H1 (cell line): ENCODE data around the gene ANKRD31. TPM values are rescaled to one million over a fixed set of nuclear protein-coding genes. Genes with fewer than 3 reads are reported as not detected.

Experiments used
- CTCF ChIA-PET: fragments of 300-600 bp; sonication (Branson Sonifier 250); formaldehyde crosslinking; loops from one replicate; lab custom pipeline; 2021; ENCODE audit not compliant: partially characterized antibody; lab: Charles Lee
- POLR2A ChIA-PET: fragments of 300-600 bp; sonication (Branson Sonifier 250); formaldehyde crosslinking; loops from one replicate; lab custom pipeline; 2021; ENCODE audit warnings: inconsistent platforms; ENCODE audit not compliant: partially characterized antibody; lab: Charles Lee
- DNase-seq, 2 experiments: peaks; one replicate each; pipeline versions ENCODE4 v3.0.0 to v3.0.0-alpha.2; 2010 to 2022; ENCODE audit warnings: low spot score in 2 of 2, low read depth in 1 of 2, mixed read lengths in 1 of 2
- FAIRE-seq: peaks from 2 replicates; lab custom pipeline; 2011; peaks lifted over from hg19 to GRCh38; lab: Jason Lieb, UNC
- H2AFZ ChIP-seq: 2 replicates; pipeline ENCODE4 v1.8.1; 2012; ENCODE audit warnings: low read length, inconsistent platforms
- H2AK5ac ChIP-seq: 2 replicates; pipeline ENCODE4 v1.6.1; 2013; ENCODE audit warnings: low read depth, low read length
- H2BK120ac ChIP-seq: replicated peaks from 2 replicates; pipeline ENCODE3; 2013; ENCODE audit warnings: low read depth, low read length, inconsistent platforms
- H2BK12ac ChIP-seq: 2 replicates; pipeline ENCODE4 v1.6.1; 2013; ENCODE audit warnings: low read depth, low read length
- H2BK15ac ChIP-seq: 2 replicates; pipeline ENCODE4 v1.6.1; 2013; ENCODE audit warnings: low read length
- H2BK20ac ChIP-seq: 2 replicates; pipeline ENCODE4 v1.6.1; 2013; ENCODE audit warnings: low read length
- H2BK5ac ChIP-seq: 2 replicates; pipeline ENCODE4 v1.6.1; 2013; ENCODE audit warnings: low read depth, low read length
- H3K14ac ChIP-seq: 2 replicates; pipeline ENCODE4 v1.6.1; 2013; ENCODE audit warnings: inconsistent platforms; ENCODE audit not compliant: insufficient read length
- H3K18ac ChIP-seq: 2 replicates; pipeline ENCODE4 v1.6.1; 2013; ENCODE audit warnings: low read length; ENCODE audit errors: extremely low read depth
- H3K23ac ChIP-seq: 2 replicates; pipeline ENCODE4 v1.6.1; 2013; ENCODE audit warnings: inconsistent platforms; ENCODE audit not compliant: insufficient read length
- H3K23me2 ChIP-seq: 2 replicates; pipeline ENCODE4 v1.6.1; 2013; ENCODE audit warnings: low read depth, low read length
- H3K27ac ChIP-seq: 2 replicates; pipeline ENCODE4 v1.6.1; 2011; ENCODE audit warnings: low read depth, low read length, inconsistent platforms
- H3K27me3 ChIP-seq, 4 experiments: replicated peaks in 1 of 4; 1 replicate in 1 of 4; 2 replicates in 3 of 4; pipeline versions ENCODE4 v1.6.1 to v1.8.1; 2011 to 2013; ENCODE audit warnings: low read length in 3 of 4, mild to moderate bottlenecking in 3 of 4, inconsistent platforms in 2 of 4, mixed read lengths in 2 of 4, moderate library complexity in 1 of 4; ENCODE audit not compliant: control insufficient read depth in 3 of 4, insufficient read depth in 3 of 4; ENCODE audit errors: extremely low read depth in 1 of 4
- H3K36me3 ChIP-seq, 4 experiments: 2 replicates each; pipeline versions ENCODE4 v1.6.1 to v1.8.1; 2011 to 2013; ENCODE audit warnings: mild to moderate bottlenecking in 4 of 4, low read length in 3 of 4, moderate library complexity in 2 of 4, control low read depth in 1 of 4, inconsistent platforms in 1 of 4; ENCODE audit not compliant: insufficient read depth in 4 of 4, control insufficient read depth in 2 of 4
- H3K4ac ChIP-seq: replicated peaks from 2 replicates; pipeline ENCODE3; 2013; ENCODE audit warnings: low read length, low read depth, mixed read lengths, inconsistent platforms; ENCODE audit not compliant: insufficient read length
- H3K4me1 ChIP-seq, 4 experiments: replicated peaks in 1 of 4; 1 replicate in 1 of 4; 2 replicates in 3 of 4; pipeline versions ENCODE4 v1.6.1 to v1.8.1; 2011 to 2013; ENCODE audit warnings: low read length in 3 of 4, inconsistent platforms in 2 of 4, mixed read lengths in 1 of 4; ENCODE audit not compliant: insufficient read depth in 4 of 4, control insufficient read depth in 3 of 4
- H3K4me2 ChIP-seq, 2 experiments: 2 replicates each; pipeline versions ENCODE4 v1.6.1 to v1.8.1; 2011 to 2013; ENCODE audit warnings: low read depth in 2 of 2, low read length in 2 of 2, control low read depth in 1 of 2, inconsistent platforms in 1 of 2, mild to moderate bottlenecking in 1 of 2; ENCODE audit not compliant: insufficient read depth in 1 of 2
- H3K4me3 ChIP-seq, 4 experiments: fragments of 200-600, 300-600 bp in 1 of 4; sonication (generic), shearing (Covaris generic), sonication (Bioruptor Twin) in 1 of 4; 2 replicates each; pipeline versions ENCODE4 v1.5.1 to v1.8.1; 2011 to 2016; ENCODE audit warnings: low read length in 4 of 4, low read depth in 3 of 4, control low read depth in 2 of 4, inconsistent platforms in 2 of 4, mild to moderate bottlenecking in 2 of 4, mixed read lengths in 1 of 4, moderate library complexity in 1 of 4; ENCODE audit not compliant: insufficient read depth in 2 of 4; ENCODE audit errors: extremely low read depth in 1 of 4
- H3K56ac ChIP-seq: replicated peaks from 2 replicates; pipeline ENCODE3; 2013; ENCODE audit warnings: low read depth, mild to moderate bottlenecking, mixed read lengths, low read length, inconsistent platforms; ENCODE audit not compliant: insufficient read length
- H3K79me1 ChIP-seq: 2 replicates; pipeline ENCODE4 v1.6.1; 2013; ENCODE audit warnings: low read depth, low read length, control low read depth
- H3K79me2 ChIP-seq, 2 experiments: 2 replicates each; pipeline versions ENCODE4 v1.6.1 to v1.8.1; 2012 to 2013; ENCODE audit warnings: low read length in 2 of 2, mild to moderate bottlenecking in 2 of 2, inconsistent platforms in 1 of 2; ENCODE audit not compliant: insufficient read depth in 2 of 2, control insufficient read depth in 1 of 2
- H3K9ac ChIP-seq, 4 experiments: replicated peaks in 1 of 4; 1 replicate in 1 of 4; 2 replicates in 3 of 4; pipeline versions ENCODE4 v1.6.1 to v1.8.1; 2011 to 2013; ENCODE audit warnings: low read depth in 3 of 4, low read length in 3 of 4, control low read depth in 2 of 4, mild to moderate bottlenecking in 2 of 4, moderate library complexity in 2 of 4, inconsistent platforms in 1 of 4; ENCODE audit errors: extremely low read depth in 1 of 4
- H3K9me3 ChIP-seq, 2 experiments: 2 replicates each; pipeline versions ENCODE4 v1.6.1 to v1.8.1; 2012 to 2013; ENCODE audit warnings: mild to moderate bottlenecking in 2 of 2, moderate library complexity in 2 of 2, control low read depth in 1 of 2, inconsistent platforms in 1 of 2, low read depth in 1 of 2, low read length in 1 of 2, mixed read lengths in 1 of 2; ENCODE audit not compliant: insufficient read depth in 2 of 2
- H4K20me1 ChIP-seq, 2 experiments: replicated peaks in 1 of 2; 2 replicates each; pipeline versions ENCODE3 to v1.8.1; 2011 to 2013; ENCODE audit warnings: inconsistent platforms in 2 of 2, low read length in 2 of 2, mild to moderate bottlenecking in 1 of 2; ENCODE audit not compliant: insufficient read depth in 2 of 2, control insufficient read depth in 1 of 2
- H4K5ac ChIP-seq: 2 replicates; pipeline ENCODE4 v1.6.1; 2013; ENCODE audit warnings: low read length, low read depth, mixed read lengths, inconsistent platforms; ENCODE audit not compliant: insufficient read length
- H4K8ac ChIP-seq: 2 replicates; pipeline ENCODE4 v1.8.0; 2013; ENCODE audit warnings: mild to moderate bottlenecking, moderate library complexity, low read length, inconsistent platforms; ENCODE audit not compliant: insufficient read depth; ENCODE audit errors: extremely low read depth
- H4K91ac ChIP-seq: replicated peaks from 2 replicates; pipeline ENCODE3; 2013; ENCODE audit warnings: low read length, mixed read lengths, inconsistent platforms; ENCODE audit not compliant: insufficient read length
- CHD1 ChIP-seq: IDR thresholded peaks from 2 replicates; pipeline ENCODE4 v1.6.1; 2012; ENCODE audit warnings: low read depth, low read length, improper control_type of control experiment
- FOSL1 ChIP-seq: IDR thresholded peaks from 2 replicates; pipeline ENCODE4 v1.6.1; 2011; ENCODE audit warnings: mild to moderate bottlenecking, low read depth, low read length, moderate library complexity; ENCODE audit not compliant: insufficient read depth
- GABPA ChIP-seq: IDR thresholded peaks from 2 replicates; pipeline ENCODE4 v1.6.1; 2011; ENCODE audit warnings: mild to moderate bottlenecking, low read length, moderate library complexity, borderline replicate concordance; ENCODE audit not compliant: insufficient read depth
- GTF2F1 ChIP-seq: IDR thresholded peaks from 2 replicates; pipeline ENCODE4 v1.6.1; 2012; ENCODE audit warnings: low read depth, low read length, improper control_type of control experiment, borderline replicate concordance
- NRF1 ChIP-seq: IDR thresholded peaks from 2 replicates; pipeline ENCODE4 v1.6.1; 2011; ENCODE audit warnings: mild to moderate bottlenecking, low read depth, low read length, improper control_type of control experiment
- RAD21 ChIP-seq, 2 experiments: IDR thresholded peaks in 1 of 2; conservative IDR thresholded peaks in 1 of 2; 2 replicates each; pipeline ENCODE4 v1.6.1; 2011; ENCODE audit warnings: low read depth in 2 of 2, low read length in 2 of 2, improper control_type of control experiment in 1 of 2, inconsistent platforms in 1 of 2, mild to moderate bottlenecking in 1 of 2, moderate library complexity in 1 of 2
- SIN3A ChIP-seq, 2 experiments: IDR thresholded peaks in 1 of 2; conservative IDR thresholded peaks in 1 of 2; 2 replicates each; pipeline ENCODE4 v1.6.1; 2011 to 2012; ENCODE audit warnings: low read length in 2 of 2, improper control_type of control experiment in 1 of 2, low read depth in 1 of 2, mild to moderate bottlenecking in 1 of 2
- SP1 ChIP-seq: IDR thresholded peaks from 2 replicates; pipeline ENCODE4 v1.6.1; 2011; ENCODE audit warnings: low read depth, low read length
- SRF ChIP-seq: IDR thresholded peaks from 2 replicates; pipeline ENCODE4 v1.6.1; 2011; ENCODE audit warnings: mild to moderate bottlenecking, low read depth, low read length, moderate library complexity
- TAF1 ChIP-seq: IDR thresholded peaks from 2 replicates; pipeline ENCODE4 v1.6.1; 2011; ENCODE audit warnings: mild to moderate bottlenecking, low read depth, low read length
- TEAD4 ChIP-seq: IDR thresholded peaks from 2 replicates; pipeline ENCODE4 v1.6.1; 2012; ENCODE audit warnings: low read depth, low read length, inconsistent platforms, mixed read lengths
- WGBS, 2 experiments: shearing (Covaris generic) in 1 of 2; methylation state at CpG; one replicate each; pipeline versions ENCODE4 v1.1.6 to v1.1.7; 2013 to 2015; ENCODE audit warnings: low lambda C conversion rate in 2 of 2, mixed read lengths in 2 of 2, inconsistent platforms in 1 of 2, low coverage in 1 of 2, missing lambda C conversion rate in 1 of 2; ENCODE audit not compliant: insufficient replicate concordance in 2 of 2, insufficient coverage in 1 of 2, insufficient read length in 1 of 2; ENCODE audit errors: extremely low coverage in 1 of 2, missing lambda C conversion rate in 1 of 2; 5-methylcytosine and 5-hydroxymethylcytosine counted together
- polyA plus RNA-seq, 7 experiments: library from polyadenylated mRNA; depleted of rRNA in 3 of 7; stranded (reverse) in 5 of 7; unstranded in 2 of 7; fragments of >200 nt in 5 of 7; fragments of 200-250 nt in 2 of 7; gene quantifications; 1 replicate in 5 of 7; 2 replicates in 1 of 7; 4 replicates in 1 of 7; pipeline versions ENCODE4 v1.2.1 to v1.2.3, GENCODE V29; 2011 to 2013; ENCODE audit warnings: missing spikeins in 2 of 7, mixed read lengths in 2 of 7
- total RNA-seq: library from RNA; stranded (reverse); fragmentation: NEBNext Ultra II Directional; extraction: Animal tissue kit (Norgen Biotek cat#: 25700); gene quantifications from 2 replicates; pipeline ENCODE4 v1.2.1, GENCODE V29; 2021
- TF ChIP-seq, protein P1 (sequence below): IDR thresholded peaks from 2 replicates; pipeline ENCODE4 v1.6.1; 2012; ENCODE audit warnings: inconsistent platforms

Gene ANKRD31
- total and polyA plus RNA-seq, 2 of the 8 experiments (the other 6 are each of a cell fraction or from before 2014, with no cell fraction given): 0.05 to 0.06 TPM

DNA sequence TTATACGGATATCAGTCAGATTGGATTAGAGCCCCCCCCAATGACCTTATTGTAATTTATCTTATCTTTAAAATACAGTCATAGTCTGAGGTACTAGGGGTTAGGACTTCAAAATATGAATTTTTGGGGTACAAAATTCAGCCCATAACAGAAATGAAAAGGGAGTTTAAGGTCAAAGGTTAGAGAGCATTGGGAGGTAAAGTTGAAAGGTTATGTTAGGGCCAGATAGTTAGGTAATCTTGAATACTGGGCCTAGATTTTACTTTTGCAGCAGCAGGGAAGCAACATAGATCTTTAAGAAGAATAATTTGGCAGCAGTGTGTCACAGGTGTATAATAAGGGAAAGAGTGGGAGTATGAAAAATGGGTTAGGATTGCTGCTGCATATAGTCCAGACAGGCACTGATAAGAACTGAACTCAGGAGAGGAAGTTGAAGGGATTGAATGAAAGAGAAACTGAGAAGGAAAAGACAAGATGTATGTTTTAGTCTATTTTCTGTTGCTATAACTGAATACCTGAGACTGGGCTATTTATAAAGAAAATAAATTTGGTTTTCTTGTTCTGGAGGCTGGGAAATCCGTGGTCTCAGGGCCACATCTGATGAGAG, 173.7 kb downstream of the ANKRD31 start:
- Histone ChIP-seq H4K20me1 (no peaks in the 10 kb centered on the region), H3K9me3 (no peaks in the 10 kb centered on the region), H4K8ac (no peak overlapping the region), H3K4ac (no peak overlapping the region), H2BK12ac (no peak overlapping the region), H2BK15ac (no peak overlapping the region), H3K27me3 (no peaks in the 10 kb centered on the region), H2BK20ac (no peak overlapping the region), H2BK5ac (no peak overlapping the region), H3K23ac (no peak overlapping the region), H3K14ac (no peak overlapping the region), H4K91ac (no peak overlapping the region), H3K23me2 (no peaks in the 10 kb centered on the region), H3K18ac (no peak overlapping the region), H3K9ac (no peak overlapping the region), H3K56ac (no peak overlapping the region), H2AFZ (no peak overlapping the region), H3K79me2 (no peaks in the 10 kb centered on the region), H3K27ac (no peak overlapping the region), H4K5ac (no peak overlapping the region), H3K4me3 (no peak overlapping the region), H2AK5ac (no peak overlapping the region), H3K4me1 (no peaks in the 10 kb centered on the region), H3K79me1 (no peaks in the 10 kb centered on the region), H3K4me2 (no peak overlapping the region), H2BK120ac (no peak overlapping the region), H3K36me3 (no peaks in the 10 kb centered on the region)
- no peak for DNase-seq
- WGBS, 2 experiments: 90% methylated on average over 2 of the region's 2 CpGs; no CpG with 5 or more reads in 1 of the 2 experiments
- ChIA-PET POLR2A (interaction anchor here (1.5 kb wide), 1 partner anchor 9 kb away, joined by 3 read pairs; no protein-coding TSS in a partner anchor), CTCF (interaction anchor here (0.9 to 1.5 kb wide), 2 partner anchors 13 to 56 kb away, joined by 3 to 8 read pairs; no protein-coding TSS in a partner anchor)
- FAIRE-seq: no peak
- TF ChIP-seq, protein P1, sequence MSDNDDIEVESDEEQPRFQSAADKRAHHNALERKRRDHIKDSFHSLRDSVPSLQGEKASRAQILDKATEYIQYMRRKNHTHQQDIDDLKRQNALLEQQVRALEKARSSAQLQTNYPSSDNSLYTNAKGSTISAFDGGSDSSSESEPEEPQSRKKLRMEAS: no peak
- no peak for TF ChIP-seq GABPA
- no peak for TF ChIP-seq CHD1
- TF ChIP-seq TAF1: no peak
- TF ChIP-seq FOSL1: no peak
- TF ChIP-seq SRF: no peak
- TF ChIP-seq TEAD4: no peak
- TF ChIP-seq SIN3A (conservative IDR thresholded peaks at IDR 0.05 in 1 of 2, IDR thresholded peaks at IDR 0.05 in 1 of 2; ENCODE audit: low read depth in 1 of 2, low read length in 2 of 2): no peak
- TF ChIP-seq NRF1: no peak
- no peak for TF ChIP-seq GTF2F1
- no peak for TF ChIP-seq SP1
- TF ChIP-seq RAD21 (IDR thresholded peaks at IDR 0.05 in 1 of 2, conservative IDR thresholded peaks at IDR 0.05 in 1 of 2; ENCODE audit: low read depth in 2 of 2, low read length in 2 of 2): no peak
